ENCODE data around the gene FZD10. TPM values are rescaled to one million over a fixed set of nuclear protein-coding genes. Genes with fewer than 3 reads are reported as not detected.

FZD10 gene
- total and polyA plus RNA-seq, 2 of the 13 experiments (the other 11 are each of a cell fraction or from before 2014, with no cell fraction given), result not detected

- no peak overlapping the region for H3K4me2 ChIP-seq (ENCODE audit: low read depth, low read length)
- in situ Hi-C loops (cut with HindIII; ENCODE audit: extremely low pct_ligation_motif_present, low pct_unique_long_range_greater_than_20kb) (no loop called here), intact Hi-C loops (cut with micrococcal nuclease; ENCODE audit: unreplicated experiment) (no loop called here)
- no peaks in the 10 kb centered on the region; the same call in 1 of the 2 replicates for H3K4me1 ChIP-seq (ENCODE audit: insufficient read depth, low read length)
- H3K79me2 ChIP-seq (ENCODE audit: insufficient read depth, low read length), result no peaks in the 10 kb centered on the region
- WGBS (ENCODE audit: low lambda C conversion rate), result 0% methylated on average over 1 of the region's 13 CpGs
- POLR2A ChIA-PET, result no interaction called here
- CTCF ChIA-PET (ENCODE audit: low intra/inter-chr PET ratio, low total read pairs), result no interaction called here
- TF ChIP-seq, protein P1, sequence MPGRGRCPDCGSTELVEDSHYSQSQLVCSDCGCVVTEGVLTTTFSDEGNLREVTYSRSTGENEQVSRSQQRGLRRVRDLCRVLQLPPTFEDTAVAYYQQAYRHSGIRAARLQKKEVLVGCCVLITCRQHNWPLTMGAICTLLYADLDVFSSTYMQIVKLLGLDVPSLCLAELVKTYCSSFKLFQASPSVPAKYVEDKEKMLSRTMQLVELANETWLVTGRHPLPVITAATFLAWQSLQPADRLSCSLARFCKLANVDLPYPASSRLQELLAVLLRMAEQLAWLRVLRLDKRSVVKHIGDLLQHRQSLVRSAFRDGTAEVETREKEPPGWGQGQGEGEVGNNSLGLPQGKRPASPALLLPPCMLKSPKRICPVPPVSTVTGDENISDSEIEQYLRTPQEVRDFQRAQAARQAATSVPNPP (CRISPR knock-in tag; IDR thresholded peaks at IDR 0.05), result no peak
- no peak for TF ChIP-seq RFX3 (CRISPR knock-in tag; IDR thresholded peaks at IDR 0.05)
- TF ChIP-seq ERF (CRISPR knock-in tag; IDR thresholded peaks at IDR 0.05), result no peak
- TF ChIP-seq GPN1 (CRISPR knock-in tag; IDR thresholded peaks at IDR 0.05; ENCODE audit: borderline replicate concordance), result no peak
- TF ChIP-seq BCL6 (CRISPR knock-in tag; IDR thresholded peaks at IDR 0.05), result no peak
- no peak for TF ChIP-seq KDM1A (CRISPR knock-in tag; IDR thresholded peaks at IDR 0.05)
- no peak for TF ChIP-seq MXD3 (CRISPR knock-in tag; IDR thresholded peaks at IDR 0.05)
- no peak for TF ChIP-seq SETDB1 (CRISPR knock-in tag; IDR thresholded peaks at IDR 0.05; ENCODE audit: borderline replicate concordance)
- no peak for TF ChIP-seq JDP2 (CRISPR knock-in tag; IDR thresholded peaks at IDR 0.05; ENCODE audit: borderline replicate concordance)
- no peak for TF ChIP-seq ZNF83 (CRISPR knock-in tag; IDR thresholded peaks at IDR 0.05; ENCODE audit: borderline replicate concordance)
- TF ChIP-seq, protein P2, sequence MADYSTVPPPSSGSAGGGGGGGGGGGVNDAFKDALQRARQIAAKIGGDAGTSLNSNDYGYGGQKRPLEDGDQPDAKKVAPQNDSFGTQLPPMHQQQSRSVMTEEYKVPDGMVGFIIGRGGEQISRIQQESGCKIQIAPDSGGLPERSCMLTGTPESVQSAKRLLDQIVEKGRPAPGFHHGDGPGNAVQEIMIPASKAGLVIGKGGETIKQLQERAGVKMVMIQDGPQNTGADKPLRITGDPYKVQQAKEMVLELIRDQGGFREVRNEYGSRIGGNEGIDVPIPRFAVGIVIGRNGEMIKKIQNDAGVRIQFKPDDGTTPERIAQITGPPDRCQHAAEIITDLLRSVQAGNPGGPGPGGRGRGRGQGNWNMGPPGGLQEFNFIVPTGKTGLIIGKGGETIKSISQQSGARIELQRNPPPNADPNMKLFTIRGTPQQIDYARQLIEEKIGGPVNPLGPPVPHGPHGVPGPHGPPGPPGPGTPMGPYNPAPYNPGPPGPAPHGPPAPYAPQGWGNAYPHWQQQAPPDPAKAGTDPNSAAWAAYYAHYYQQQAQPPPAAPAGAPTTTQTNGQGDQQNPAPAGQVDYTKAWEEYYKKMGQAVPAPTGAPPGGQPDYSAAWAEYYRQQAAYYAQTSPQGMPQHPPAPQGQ (CRISPR knock-in tag; IDR thresholded peaks at IDR 0.05; ENCODE audit: borderline replicate concordance), result no peak
- no peak for TF ChIP-seq EEA1 (CRISPR knock-in tag; IDR thresholded peaks at IDR 0.05; ENCODE audit: borderline replicate concordance)
- TF ChIP-seq EHMT2 (IDR thresholded peaks at IDR 0.05; ENCODE audit: borderline replicate concordance, low read depth, low read length), result no peak
- H3K9me3 ChIP-seq (ENCODE audit: low read length), result peaks cover 6% of the 10 kb centered on the region; the same call in 1 of the 2 replicates
- H3K9ac ChIP-seq (ENCODE audit: insufficient read depth, low read depth, low read length), result no peak overlapping the region
- DNase-seq (ENCODE audit: low spot score), result no peak
- H2AFZ ChIP-seq (ENCODE audit: low read length), result no peak overlapping the region
- peaks cover 3 to 39% of the 10 kb centered on the region in 2 experiments for H3K27me3 ChIP-seq (ENCODE audit: control insufficient read depth in 1 of 2, insufficient read depth in 2 of 2, low read length in 2 of 2)
- no peak overlapping the region for H3K4me3 ChIP-seq (replicated peaks in 1 of 3; ENCODE audit: insufficient read depth in 1 of 3, low read depth in 2 of 3, low read length in 3 of 3)
- H4K20me1 ChIP-seq (ENCODE audit: insufficient read depth, low read length), result no peaks in the 10 kb centered on the region
- H3K27ac ChIP-seq (ENCODE audit: extremely low read length, insufficient read depth, low read length), result no peak overlapping the region
- no peaks in the 10 kb centered on the region for H3K36me3 ChIP-seq (replicated peaks in 1 of 2; ENCODE audit: control insufficient read depth in 1 of 2, insufficient read depth in 2 of 2, low read length in 2 of 2)
- no TSS peak for BruUV-seq (replicated peaks)
- FAIRE-seq, result no peak
- peak; percentile 30; the same call in 2 of the 3 replicates for ATAC-seq
These were observed 36.2 kb upstream of the FZD10 start for GRCh38 chr12:130126023-130126432.

All from HepG2 (cell line).